ENCODE data around the gene SUCLA2. TPM values are rescaled to one million over a fixed set of nuclear protein-coding genes. Genes with fewer than 3 reads are reported as not detected.
"Not testable (repeated sequence)": the region's sequence is repeated elsewhere in the genome, so short reads cannot be mapped to it uniquely, and the experiment has no call there.

SUCLA2 gene
- total RNA-seq, 2 experiments from 2014 or later = 44.0 to 44.4 TPM

GRCh38 chr13:47990427-47990826, 10.6 kb downstream of the SUCLA2 start:
- DNase-seq = no peak
- Mint-ChIP-seq H3K4me3 (no peak overlapping the region), H3K36me3 (ENCODE audit: low read depth) (peaks cover 41% of the 10 kb centered on the region), H3K4me1 (ENCODE audit: low read depth) (peaks cover 2% of the 10 kb centered on the region), H3K27ac (no peak overlapping the region), H3K9me3 (no peaks in the 10 kb centered on the region), H3K27me3 (ENCODE audit: low read depth) (no peaks in the 10 kb centered on the region)
- CTCF ChIA-PET = no interaction called here
- intact Hi-C loops (cut with micrococcal nuclease) = no loop called here

- DNase-seq = no peak
- intact Hi-C loops (cut with micrococcal nuclease) = no loop called here
- Mint-ChIP-seq H3K9me3 (peaks cover 4% of the 10 kb centered on the region), H3K36me3 (ENCODE audit: low read depth) (peaks cover 53% of the 10 kb centered on the region), H3K27me3 (ENCODE audit: low read depth) (no peaks in the 10 kb centered on the region), H3K4me3 (no peak overlapping the region), H3K27ac (no peak overlapping the region), H3K4me1 (ENCODE audit: low read depth) (no peaks in the 10 kb centered on the region)
- CTCF ChIA-PET = no interaction called here
Measured at GRCh38 chr13:47983070-47983469, 18.0 kb downstream of the SUCLA2 start.

GRCh38 chr13:47976325-47976724, 24.7 kb downstream of the SUCLA2 start:
- H3K4me3 Mint-ChIP-seq = no peak overlapping the region
- peaks cover 67% of the 10 kb centered on the region for H3K36me3 Mint-ChIP-seq (ENCODE audit: low read depth)
- H3K27me3 Mint-ChIP-seq (ENCODE audit: low read depth) = no peaks in the 10 kb centered on the region
- H3K4me1 Mint-ChIP-seq (ENCODE audit: low read depth) = no peaks in the 10 kb centered on the region
- CTCF ChIA-PET = interaction anchor here (0.6 kb wide), 1 partner anchor 795 kb away, joined by 3 read pairs; no protein-coding TSS in a partner anchor
- intact Hi-C loops (cut with micrococcal nuclease) = no loop called here
- H3K9me3 Mint-ChIP-seq = peaks cover 12% of the 10 kb centered on the region
- no peak for DNase-seq
- no peak overlapping the region for H3K27ac Mint-ChIP-seq

- Mint-ChIP-seq H3K4me1 (ENCODE audit: low read depth) (no peaks in the 10 kb centered on the region), H3K27me3 (ENCODE audit: low read depth) (no peaks in the 10 kb centered on the region), H3K27ac (no peak overlapping the region), H3K4me3 (no peak overlapping the region), H3K36me3 (ENCODE audit: low read depth) (peaks cover 51% of the 10 kb centered on the region), H3K9me3 (peaks cover 6% of the 10 kb centered on the region)
- CTCF ChIA-PET = no interaction called here
- no peak for DNase-seq
- intact Hi-C loops (cut with micrococcal nuclease) = no loop called here
Measured at GRCh38 chr13:47964863-47965262, 36.2 kb downstream of the SUCLA2 start.

- H3K9me3 Mint-ChIP-seq = peaks cover 21% of the 10 kb centered on the region
- intact Hi-C loops (cut with micrococcal nuclease) = no loop called here
Measured at GRCh38 chr13:47962237-47962636, 38.8 kb downstream of the SUCLA2 start.

GRCh38 chr13:47959468-47960247, 41.4 kb downstream of the SUCLA2 start:
- CTCF ChIA-PET = no interaction called here
- Mint-ChIP-seq H3K27me3 (ENCODE audit: low read depth) (no peaks in the 10 kb centered on the region), H3K4me3 (no peak overlapping the region), H3K4me1 (ENCODE audit: low read depth) (peaks cover 1% of the 10 kb centered on the region), H3K27ac (no peak overlapping the region), H3K9me3 (peaks cover 32% of the 10 kb centered on the region), H3K36me3 (ENCODE audit: low read depth) (peaks cover 79% of the 10 kb centered on the region)
- DNase-seq = no peak
- intact Hi-C loops (cut with micrococcal nuclease) = no loop called here

More at GRCh38 chr13:47962237-47962636, 38.8 kb downstream of the SUCLA2 start:
- no peaks in the 10 kb centered on the region for H3K4me1 Mint-ChIP-seq (ENCODE audit: low read depth)
- peaks cover 66% of the 10 kb centered on the region for H3K36me3 Mint-ChIP-seq (ENCODE audit: low read depth)
- H3K27ac Mint-ChIP-seq = no peak overlapping the region
- no peak overlapping the region for H3K4me3 Mint-ChIP-seq
- CTCF ChIA-PET = no interaction called here
- no peaks in the 10 kb centered on the region for H3K27me3 Mint-ChIP-seq (ENCODE audit: low read depth)
- no peak for DNase-seq

- H3K4me1 Mint-ChIP-seq (ENCODE audit: low read depth) = peaks cover 1% of the 10 kb centered on the region
- no peak overlapping the region for H3K4me3 Mint-ChIP-seq
- H3K9me3 Mint-ChIP-seq = peaks cover 32% of the 10 kb centered on the region
- H3K27me3 Mint-ChIP-seq (ENCODE audit: low read depth) = no peaks in the 10 kb centered on the region
- H3K27ac Mint-ChIP-seq = no peak overlapping the region
- intact Hi-C loops (cut with micrococcal nuclease) = no loop called here
- DNase-seq = no peak
- H3K36me3 Mint-ChIP-seq (ENCODE audit: low read depth) = peaks cover 76% of the 10 kb centered on the region
- CTCF ChIA-PET = no interaction called here
Measured at GRCh38 chr13:47957073-47957472, 44.0 kb downstream of the SUCLA2 start.

- Mint-ChIP-seq H3K9me3 (peaks cover 32% of the 10 kb centered on the region), H3K27ac (no peak overlapping the region), H3K27me3 (ENCODE audit: low read depth) (no peaks in the 10 kb centered on the region), H3K36me3 (ENCODE audit: low read depth) (peaks cover 77% of the 10 kb centered on the region), H3K4me1 (ENCODE audit: low read depth) (peaks cover 1% of the 10 kb centered on the region), H3K4me3 (no peak overlapping the region)
- no peak for DNase-seq
- intact Hi-C loops (cut with micrococcal nuclease) = no loop called here
- CTCF ChIA-PET = no interaction called here
Measured at GRCh38 chr13:47955836-47956235, 45.2 kb downstream of the SUCLA2 start.

- CTCF ChIA-PET = no interaction called here
- Mint-ChIP-seq H3K27me3 (ENCODE audit: low read depth) (no peaks in the 10 kb centered on the region), H3K4me3 (no peak overlapping the region), H3K9me3 (no peaks in the 10 kb centered on the region), H3K4me1 (ENCODE audit: low read depth) (no peaks in the 10 kb centered on the region), H3K27ac (no peak overlapping the region), H3K36me3 (ENCODE audit: low read depth) (peaks cover 40% of the 10 kb centered on the region)
- intact Hi-C loops (cut with micrococcal nuclease) = no loop called here
- no peak for DNase-seq
Measured at GRCh38 chr13:47949799-47950198, 51.3 kb downstream of the SUCLA2 start.

GRCh38 chr13:47945738-47946137, 55.3 kb downstream of the SUCLA2 start:
- H3K27me3 Mint-ChIP-seq (ENCODE audit: low read depth) = no peaks in the 10 kb centered on the region
- intact Hi-C loops (cut with micrococcal nuclease) = no loop called here
- H3K36me3 Mint-ChIP-seq (ENCODE audit: low read depth) = peaks cover 39% of the 10 kb centered on the region
- H3K4me1 Mint-ChIP-seq (ENCODE audit: low read depth) = no peaks in the 10 kb centered on the region
- no peaks in the 10 kb centered on the region for H3K9me3 Mint-ChIP-seq
- no peak overlapping the region for H3K4me3 Mint-ChIP-seq
- no peak overlapping the region for H3K27ac Mint-ChIP-seq
- no peak for DNase-seq
- CTCF ChIA-PET = interaction anchor here (0.6 kb wide), 1 partner anchor 651 kb away, joined by 4 read pairs; no protein-coding TSS in a partner anchor

GRCh38 chr13:47945146-47945545, 55.9 kb downstream of the SUCLA2 start:
- CTCF ChIA-PET; intact Hi-C loops (cut with micrococcal nuclease); H3K4me3 Mint-ChIP-seq; H3K27me3 Mint-ChIP-seq (ENCODE audit: low read depth); H3K27ac Mint-ChIP-seq; H3K4me1 Mint-ChIP-seq (ENCODE audit: low read depth); H3K9me3 Mint-ChIP-seq; DNase-seq: not testable (repeated sequence)
- peaks cover 39% of the 10 kb centered on the region for H3K36me3 Mint-ChIP-seq (ENCODE audit: low read depth)

- peaks cover 2% of the 10 kb centered on the region for H3K9me3 Mint-ChIP-seq
- peaks cover 20% of the 10 kb centered on the region for H3K36me3 Mint-ChIP-seq (ENCODE audit: low read depth)
- H3K27me3 Mint-ChIP-seq (ENCODE audit: low read depth) = no peaks in the 10 kb centered on the region
- H3K27ac Mint-ChIP-seq = no peak overlapping the region
- CTCF ChIA-PET = no interaction called here
- no peak overlapping the region for H3K4me3 Mint-ChIP-seq
- DNase-seq = no peak
- H3K4me1 Mint-ChIP-seq (ENCODE audit: low read depth) = no peaks in the 10 kb centered on the region
- intact Hi-C loops (cut with micrococcal nuclease) = no loop called here
Measured at GRCh38 chr13:47934371-47934770, 66.7 kb downstream of the SUCLA2 start.

Measured in activated naive CD4-positive, alpha-beta T cell treated with anti-CD3 and anti-CD28 coated beads for 36 hours (primary cell).